ENCODE data around the gene ADPGK. TPM values are rescaled to one million over a fixed set of nuclear protein-coding genes. Genes with fewer than 3 reads are reported as not detected.
A peak's percentile ranks its signal among the peaks of the same experiment; 100 is the strongest.

Gene ADPGK
- total and polyA plus RNA-seq, 2 donors (not counting 1 experiment from before 2014, with no cell fraction given) = 128 to 174 TPM

DNA sequence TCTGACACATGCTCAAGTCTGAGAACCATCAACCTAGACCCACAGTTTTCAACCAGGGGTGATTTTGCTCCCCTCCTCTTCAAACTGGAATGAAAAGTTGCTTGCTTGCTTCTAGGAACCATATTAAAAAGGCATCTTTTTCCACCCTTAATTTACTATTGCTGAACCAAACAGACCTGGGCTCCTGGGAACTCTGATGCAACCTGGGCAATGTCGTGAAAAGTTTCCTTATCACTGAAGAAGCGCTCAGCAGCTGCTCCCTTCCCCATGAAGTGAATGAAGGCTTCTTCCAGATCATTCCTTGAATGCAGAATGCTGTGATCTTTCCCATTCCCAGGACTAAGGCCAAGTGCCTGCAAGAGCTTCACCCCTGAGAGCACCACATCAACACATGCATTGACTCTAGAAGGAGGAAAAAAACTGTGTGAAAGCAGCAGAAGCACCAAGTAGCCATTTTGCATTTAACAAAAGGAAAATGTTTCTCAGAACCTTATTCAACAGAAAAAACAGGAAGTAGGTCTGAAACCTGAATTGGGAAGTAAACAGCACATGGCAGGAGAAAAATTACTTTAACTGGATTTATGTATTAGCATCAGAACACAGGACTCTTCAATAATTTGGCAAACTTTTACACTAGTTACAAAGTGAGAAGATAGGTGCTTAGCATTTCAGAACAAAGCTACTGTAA is 8.7 kb downstream of the ADPGK start:
- TF ChIP-seq, protein P1, sequence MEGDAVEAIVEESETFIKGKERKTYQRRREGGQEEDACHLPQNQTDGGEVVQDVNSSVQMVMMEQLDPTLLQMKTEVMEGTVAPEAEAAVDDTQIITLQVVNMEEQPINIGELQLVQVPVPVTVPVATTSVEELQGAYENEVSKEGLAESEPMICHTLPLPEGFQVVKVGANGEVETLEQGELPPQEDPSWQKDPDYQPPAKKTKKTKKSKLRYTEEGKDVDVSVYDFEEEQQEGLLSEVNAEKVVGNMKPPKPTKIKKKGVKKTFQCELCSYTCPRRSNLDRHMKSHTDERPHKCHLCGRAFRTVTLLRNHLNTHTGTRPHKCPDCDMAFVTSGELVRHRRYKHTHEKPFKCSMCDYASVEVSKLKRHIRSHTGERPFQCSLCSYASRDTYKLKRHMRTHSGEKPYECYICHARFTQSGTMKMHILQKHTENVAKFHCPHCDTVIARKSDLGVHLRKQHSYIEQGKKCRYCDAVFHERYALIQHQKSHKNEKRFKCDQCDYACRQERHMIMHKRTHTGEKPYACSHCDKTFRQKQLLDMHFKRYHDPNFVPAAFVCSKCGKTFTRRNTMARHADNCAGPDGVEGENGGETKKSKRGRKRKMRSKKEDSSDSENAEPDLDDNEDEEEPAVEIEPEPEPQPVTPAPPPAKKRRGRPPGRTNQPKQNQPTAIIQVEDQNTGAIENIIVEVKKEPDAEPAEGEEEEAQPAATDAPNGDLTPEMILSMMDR (IDR thresholded peaks at IDR 0.05) = no peak
- TF ChIP-seq EZH2 (IDR thresholded peaks at IDR 0.05; ENCODE audit: borderline replicate concordance, insufficient read depth, low read depth, low read length, poor library complexity, severe bottlenecking) = no peak
- CTCF ChIA-PET = no interaction called here
- POLR2A ChIA-PET = no interaction called here
- peaks cover 6 to 59% of the 10 kb centered on the region in 2 experiments for H3K36me3 ChIP-seq (replicated peaks in 1 of 2; ENCODE audit: control extremely low read depth in 1 of 2, control insufficient read depth in 1 of 2, extremely low read depth in 1 of 2, insufficient read depth in 2 of 2, low read length in 1 of 2)
- peak overlapping the region; percentile 53 for H3K4me2 ChIP-seq (replicated peaks; ENCODE audit: low read depth, low read length, poor library complexity, severe bottlenecking)
- Mint-ChIP-seq H3K9me3 (ENCODE audit: insufficient read depth) (no peaks in the 10 kb centered on the region), H3K27me3 (no peaks in the 10 kb centered on the region), H3K4me1 (peaks cover 59% of the 10 kb centered on the region), H3K27ac (peak overlapping the region; percentile 95), H3K4me3 (peak overlapping the region; percentile 80)
- H3K9ac ChIP-seq (ENCODE audit: low read length) = peak overlapping the region; percentile 10
- H4K20me1 ChIP-seq (ENCODE audit: control insufficient read depth, insufficient read depth, low read length, poor library complexity, severe bottlenecking) = peaks cover 53% of the 10 kb centered on the region
- no peaks in the 10 kb centered on the region for H3K27me3 ChIP-seq (replicated peaks in 1 of 4; ENCODE audit: control extremely low read depth in 1 of 4, control insufficient read depth in 3 of 4, insufficient read depth in 4 of 4, low read length in 3 of 4)
- intact Hi-C loops (cut with micrococcal nuclease) = loop anchor here (1.0 kb wide), 1 partner anchor 8 kb away; the partner anchor contains the start of gene ADPGK
- peaks cover 98% of the 10 kb centered on the region for H3K79me2 ChIP-seq (ENCODE audit: control insufficient read depth, insufficient read depth, low read length)
- no peak overlapping the region for H2AFZ ChIP-seq (ENCODE audit: insufficient read depth, low read depth, low read length, poor library complexity, severe bottlenecking)
- H3K4me3 ChIP-seq (ENCODE audit: control extremely low read depth in 1 of 5, extremely low read depth in 1 of 5, insufficient read depth in 1 of 5, low read depth in 2 of 5, low read length in 4 of 5) = no peak overlapping the region
- peaks cover 31 to 40% of the 10 kb centered on the region in 2 donors for H3K4me1 ChIP-seq (ENCODE audit: control insufficient read depth in 2 of 2, insufficient read depth in 2 of 2, low read length in 2 of 2)
- no peaks in the 10 kb centered on the region for H3K9me3 ChIP-seq (ENCODE audit: control extremely low read depth in 1 of 3, control insufficient read depth in 2 of 3, insufficient read depth in 1 of 3, low read length in 2 of 3)
- DNase-seq (peak; percentile 54), ATAC-seq (ENCODE audit: low read depth) (peak; percentile 36)
- 100% methylated on average over 2 of the region's 2 CpGs for WGBS (ENCODE audit: insufficient coverage)
- peak overlapping the region; percentile 27 to 63 for H3K27ac ChIP-seq (ENCODE audit: low read length in 2 of 2)

DNA sequence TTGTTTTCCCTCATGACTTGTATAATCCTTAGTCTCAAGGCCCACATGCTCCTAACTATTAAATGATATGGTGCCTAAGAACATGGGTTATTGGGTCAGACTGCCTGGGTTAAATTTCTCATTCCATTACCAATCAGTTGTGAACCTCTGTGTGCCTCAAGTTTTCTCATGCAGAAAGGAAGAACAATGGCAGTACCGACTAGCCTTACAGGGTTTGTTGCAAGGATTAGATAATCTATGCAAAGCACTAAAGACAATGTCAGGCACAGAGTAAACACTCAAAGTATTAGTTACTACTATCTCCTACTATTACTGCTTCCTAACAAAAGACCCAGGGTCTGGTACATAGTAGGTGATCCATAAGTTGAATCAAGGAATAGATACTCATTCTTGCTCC is 12.2 kb downstream of the ADPGK start:
- H3K27ac ChIP-seq (ENCODE audit: low read length in 2 of 2) = peak overlapping the region in 1 of 2 donors; percentile 14
- peaks cover 90% of the 10 kb centered on the region for H3K79me2 ChIP-seq (ENCODE audit: control insufficient read depth, insufficient read depth, low read length)
- H3K4me1 ChIP-seq (ENCODE audit: control insufficient read depth in 2 of 2, insufficient read depth in 2 of 2, low read length in 2 of 2) = peaks cover 26 to 28% of the 10 kb centered on the region in 2 donors
- H3K4me2 ChIP-seq (replicated peaks; ENCODE audit: low read depth, low read length, poor library complexity, severe bottlenecking) = no peak overlapping the region
- CTCF ChIA-PET = interaction anchor here (1.5 kb wide), 1 partner anchor 11 kb away, joined by 5 read pairs; no protein-coding TSS in a partner anchor
- peaks cover 7 to 14% (median 9%) of the 10 kb centered on the region in 3 donors for H3K9me3 ChIP-seq (ENCODE audit: control extremely low read depth in 1 of 3, control insufficient read depth in 2 of 3, insufficient read depth in 1 of 3, low read length in 2 of 3)
- H2AFZ ChIP-seq (ENCODE audit: insufficient read depth, low read depth, low read length, poor library complexity, severe bottlenecking) = no peak overlapping the region
- TF ChIP-seq, protein P1 (IDR thresholded peaks at IDR 0.05) = peak; percentile 3
- no peak for TF ChIP-seq EZH2 (IDR thresholded peaks at IDR 0.05; ENCODE audit: borderline replicate concordance, insufficient read depth, low read depth, low read length, poor library complexity, severe bottlenecking)
- no peak overlapping the region for H3K9ac ChIP-seq (ENCODE audit: low read length)
- intact Hi-C loops (cut with micrococcal nuclease) = no loop called here
- Mint-ChIP-seq H3K4me3 (no peak overlapping the region), H3K27me3 (no peaks in the 10 kb centered on the region), H3K27ac (no peak overlapping the region), H3K9me3 (ENCODE audit: insufficient read depth) (peaks cover 3% of the 10 kb centered on the region), H3K4me1 (peaks cover 35% of the 10 kb centered on the region)
- no peaks in the 10 kb centered on the region for H3K27me3 ChIP-seq (replicated peaks in 1 of 4; ENCODE audit: control extremely low read depth in 1 of 4, control insufficient read depth in 3 of 4, insufficient read depth in 4 of 4, low read length in 3 of 4)
- no peak for DNase-seq
- POLR2A ChIA-PET = no interaction called here
- no peak overlapping the region for H3K4me3 ChIP-seq (ENCODE audit: control extremely low read depth in 1 of 5, extremely low read depth in 1 of 5, insufficient read depth in 1 of 5, low read depth in 2 of 5, low read length in 4 of 5)
- peaks cover 0 to 77% of the 10 kb centered on the region in 2 experiments for H3K36me3 ChIP-seq (replicated peaks in 1 of 2; ENCODE audit: control extremely low read depth in 1 of 2, control insufficient read depth in 1 of 2, extremely low read depth in 1 of 2, insufficient read depth in 2 of 2, low read length in 1 of 2)
- WGBS (ENCODE audit: insufficient coverage) = no CpG with 5 or more reads among the region's 1 CpG
- ATAC-seq (ENCODE audit: low read depth) = no peak
- peaks cover 33% of the 10 kb centered on the region for H4K20me1 ChIP-seq (ENCODE audit: control insufficient read depth, insufficient read depth, low read length, poor library complexity, severe bottlenecking)
